CD4-positive, alpha-beta T cell treated with Interferon alpha-2 for 1 hour (primary cell): Measurements from ENCODE around the gene PSMD10.

Experiments used
- DNase-seq, 2 donors: peaks; one replicate each; pipeline ENCODE4 v3.0.0-alpha.2; 2020 to 2022

The PSMD10 gene

GRCh38 chrX:108091264-108091877 lies at the start of gene PSMD10, which contains the start of gene ATG4A:
Gene PSMD10, minus strand, starts transcription at chrX:108091542. Its CDS starts 22 bp downstream, at chrX:108091520.
Gene ATG4A, plus strand, starts transcription at chrX:108091778. Its CDS starts 49 bp downstream, at chrX:108091827.
- DNase-seq = peak; percentile 90 to 93

DNA sequence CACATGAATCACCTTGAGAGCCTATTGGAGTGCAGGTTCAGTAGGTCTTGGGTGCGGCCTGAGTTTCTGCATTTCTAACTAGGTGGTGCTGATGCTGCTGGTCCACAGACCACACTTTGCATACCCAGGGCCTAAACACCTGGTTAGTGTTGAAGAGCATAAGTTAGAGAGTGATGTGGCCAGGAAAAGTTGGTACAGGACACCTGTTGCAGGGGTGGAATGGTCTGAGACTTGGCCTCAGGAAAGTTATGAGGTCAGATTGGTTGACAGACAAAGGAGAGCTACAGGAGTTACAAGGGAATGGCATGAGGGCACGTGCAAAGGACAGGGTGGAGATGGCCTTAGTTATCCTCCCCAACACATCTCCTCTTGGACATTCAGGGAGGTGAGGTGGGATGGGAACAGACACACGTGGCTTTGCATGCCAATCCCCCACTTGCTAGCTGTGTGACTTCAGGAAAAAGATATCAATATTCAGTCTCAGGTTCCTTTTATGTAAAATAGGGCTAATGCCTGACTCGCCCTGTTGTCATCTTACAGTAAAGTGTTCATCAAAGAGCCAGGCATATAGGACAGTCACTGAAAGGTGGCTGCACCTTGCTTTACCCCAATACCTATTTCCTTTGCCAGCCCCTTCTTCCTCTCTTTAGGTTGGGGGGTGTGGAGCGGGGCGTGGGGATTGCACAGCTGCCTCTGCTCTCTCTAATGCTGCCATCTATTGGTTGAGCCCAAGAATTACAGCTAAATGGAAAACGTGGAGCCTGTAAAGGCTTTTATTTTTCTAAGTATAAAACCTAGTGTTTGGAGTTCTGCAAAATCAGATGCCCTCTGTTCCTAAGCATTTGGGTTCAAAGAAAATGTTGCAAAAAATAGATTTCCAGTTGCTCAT lies 47.7 kb upstream of the PSMD10 start:
- peak in 1 of 2 donors; percentile 13 for DNase-seq

DNA sequence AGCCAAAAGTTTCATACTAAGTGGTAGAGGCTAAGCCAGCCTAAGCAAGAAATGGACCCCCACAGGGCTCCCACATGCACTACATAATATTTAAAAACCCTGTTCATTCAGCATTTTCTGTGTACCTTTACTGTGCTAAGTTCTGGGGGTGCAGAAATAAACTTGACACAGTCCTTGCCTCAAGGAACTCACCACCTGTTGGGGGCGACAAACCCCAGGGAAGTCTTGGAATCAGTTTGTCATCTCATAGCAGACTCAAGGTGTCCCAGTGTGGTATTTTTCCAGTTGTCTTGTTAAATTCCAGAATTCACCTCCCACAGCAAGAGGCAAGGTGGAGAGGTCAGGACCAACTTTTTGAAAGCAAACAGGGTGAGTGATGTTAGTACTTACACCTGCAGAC lies 43.4 kb upstream of the PSMD10 start:
- no peak for DNase-seq

- no peak for DNase-seq
Measured at GRCh38 chrX:108132876-108133275, 41.5 kb upstream of the PSMD10 start.

DNA sequence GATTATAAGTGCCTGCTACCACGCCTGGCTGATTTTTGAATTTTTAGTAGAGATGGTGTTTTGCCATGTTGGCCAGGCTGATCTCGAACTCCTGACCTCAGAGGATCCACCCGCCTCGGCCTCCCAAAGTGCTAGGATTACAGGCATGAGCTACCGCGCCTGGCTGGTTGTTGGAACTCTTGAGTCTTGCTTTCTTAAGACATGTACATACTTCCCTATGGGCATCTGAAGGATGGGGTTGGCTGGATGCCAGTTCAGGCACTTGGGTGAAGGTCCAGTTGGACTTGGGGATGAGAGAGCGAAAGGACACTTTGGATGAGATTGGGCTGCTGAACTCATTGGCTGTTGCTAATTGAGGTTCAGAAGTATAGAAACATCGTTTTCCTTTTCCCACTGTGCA lies 40.7 kb upstream of the PSMD10 start:
- DNase-seq = no peak

- no peak for DNase-seq
Measured at GRCh38 chrX:108131471-108131870, 40.1 kb upstream of the PSMD10 start.

DNA sequence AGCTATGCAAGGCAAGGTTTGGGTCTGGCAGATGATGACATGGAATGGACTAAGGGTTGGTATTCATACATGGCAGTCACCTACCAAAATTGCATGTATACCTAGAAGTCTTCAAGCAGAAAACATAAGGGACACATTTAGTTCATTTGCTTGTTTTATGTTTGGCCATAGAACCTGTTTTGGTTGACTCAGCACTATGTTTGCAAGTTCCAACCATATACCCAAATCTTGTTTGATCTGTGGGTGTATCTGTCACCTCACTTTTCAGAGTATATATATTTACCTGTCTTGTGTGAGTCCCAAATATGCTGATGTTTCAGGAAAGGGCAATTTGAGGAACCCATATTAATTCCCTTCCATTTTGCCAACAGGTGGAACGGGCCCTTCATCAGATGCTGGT lies 39.5 kb upstream of the PSMD10 start:
- DNase-seq = no peak

DNA sequence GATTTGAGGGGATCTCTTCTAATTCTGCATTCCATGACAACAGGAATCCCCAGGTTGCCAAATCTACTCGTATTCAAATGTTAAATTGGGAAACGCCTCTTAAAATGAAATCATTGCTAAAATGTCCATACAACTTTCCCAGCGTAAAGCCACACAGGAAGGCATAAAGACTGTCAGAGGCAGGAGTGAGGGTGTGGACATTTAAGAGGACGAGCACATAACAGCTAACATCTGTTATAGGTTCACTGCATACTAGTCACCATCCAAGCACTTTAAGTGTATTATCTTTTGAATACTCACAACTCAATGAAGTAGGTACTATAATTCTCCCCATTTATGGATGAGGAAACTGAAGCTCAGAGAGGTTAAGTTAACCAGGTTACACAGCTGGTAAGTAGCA lies 35.8 kb upstream of the PSMD10 start:
- DNase-seq = no peak

GRCh38 chrX:108126661-108127060 lies 35.3 kb upstream of the PSMD10 start:
- DNase-seq = no peak

GRCh38 chrX:108123591-108124366 lies 32.4 kb upstream of the PSMD10 start:
- no peak for DNase-seq

GRCh38 chrX:108122748-108123147 lies 31.4 kb upstream of the PSMD10 start:
- no peak for DNase-seq

DNA sequence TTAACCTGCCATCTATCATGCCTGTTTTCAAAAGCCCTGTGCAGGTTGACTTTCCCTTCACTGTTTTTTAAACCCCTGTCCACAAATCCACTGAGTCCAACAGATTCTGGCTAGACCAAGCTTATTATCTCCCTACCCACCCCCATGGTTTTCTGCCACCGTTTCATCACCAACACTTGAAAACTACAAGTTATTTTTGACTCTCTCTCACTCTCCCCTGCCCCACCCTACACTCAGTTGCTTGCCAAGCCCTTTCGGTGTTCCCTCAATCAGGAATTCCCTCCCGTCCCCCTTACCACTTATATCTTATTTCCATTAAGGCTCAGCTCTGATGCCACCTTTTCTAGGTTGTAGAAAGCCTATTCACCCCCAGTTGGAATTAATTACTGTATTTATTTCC lies 29.9 kb upstream of the PSMD10 start:
- DNase-seq = no peak

GRCh38 chrX:108117988-108118387 lies 26.6 kb upstream of the PSMD10 start:
- DNase-seq = no peak

GRCh38 chrX:108114541-108114940 lies 23.2 kb upstream of the PSMD10 start:
- DNase-seq = no peak

DNA sequence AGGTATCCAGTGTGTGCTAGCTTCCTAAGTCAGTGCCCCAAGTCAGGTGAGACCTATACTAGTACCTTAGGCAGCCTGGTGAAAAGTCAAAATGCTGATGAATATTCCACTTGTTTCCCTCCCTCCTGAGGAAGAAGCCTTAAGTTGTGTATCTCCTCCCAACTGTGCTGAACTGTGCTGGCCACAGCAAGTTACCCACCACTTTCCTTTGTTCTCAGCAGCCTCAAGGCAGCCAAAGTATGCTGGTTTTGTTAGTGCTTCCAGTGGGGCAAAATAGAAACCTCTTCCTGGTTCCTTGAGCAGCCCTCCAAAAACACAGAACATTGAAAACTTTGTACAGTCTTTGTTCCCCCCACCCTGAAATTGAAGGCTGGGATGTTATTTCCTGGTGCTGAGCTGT lies 14.1 kb upstream of the PSMD10 start:
- DNase-seq = no peak

- no peak for DNase-seq
Measured at GRCh38 chrX:108097380-108097779, 6.0 kb upstream of the PSMD10 start.

GRCh38 chrX:108091878-108092291 lies 543 bp upstream of the PSMD10 start:
- DNase-seq = no peak

DNA sequence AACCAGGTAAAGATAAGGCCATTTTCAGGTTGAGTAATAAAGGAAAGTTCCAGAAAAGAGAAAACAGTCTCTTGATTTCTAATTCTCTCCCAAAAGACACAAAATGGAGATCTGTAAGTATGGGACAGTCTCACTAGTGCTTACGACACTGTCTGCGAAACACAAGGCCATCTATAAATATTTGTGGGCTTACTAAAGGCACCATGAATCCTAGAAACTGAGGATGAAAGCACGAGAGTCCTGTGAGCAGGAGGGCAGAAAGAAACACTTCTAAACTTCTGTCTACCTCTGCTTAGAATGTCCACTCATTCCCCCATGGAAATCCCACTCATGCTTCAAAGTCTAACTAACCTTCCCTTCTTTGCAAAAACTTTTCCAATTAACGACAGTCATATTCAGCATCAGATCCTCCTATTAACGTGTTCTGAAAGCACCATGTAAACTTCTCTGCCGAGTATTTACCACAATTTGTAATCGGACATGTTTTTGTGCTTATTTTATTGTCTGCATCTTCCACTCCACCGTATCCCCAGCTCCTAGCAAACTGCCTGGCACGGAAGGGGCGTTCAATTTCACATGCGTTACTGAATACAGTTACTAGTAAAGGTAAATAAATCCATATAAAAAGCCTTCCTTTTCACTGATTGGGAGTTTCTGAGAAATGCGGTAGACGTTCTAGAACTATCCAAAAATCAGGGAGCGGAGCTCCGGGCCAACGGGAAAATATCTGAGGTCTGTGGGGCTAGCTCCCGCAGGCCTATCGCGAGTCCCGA lies 665 bp downstream of the PSMD10 start:
- DNase-seq = no peak

- no peak for DNase-seq
Measured at GRCh38 chrX:108088511-108088910, 2.8 kb downstream of the PSMD10 start.

- DNase-seq = no peak
Measured at GRCh38 chrX:108087792-108088191, 3.5 kb downstream of the PSMD10 start.

- no peak for DNase-seq
Measured at GRCh38 chrX:108081110-108081509, 10.2 kb downstream of the PSMD10 start.

DNA sequence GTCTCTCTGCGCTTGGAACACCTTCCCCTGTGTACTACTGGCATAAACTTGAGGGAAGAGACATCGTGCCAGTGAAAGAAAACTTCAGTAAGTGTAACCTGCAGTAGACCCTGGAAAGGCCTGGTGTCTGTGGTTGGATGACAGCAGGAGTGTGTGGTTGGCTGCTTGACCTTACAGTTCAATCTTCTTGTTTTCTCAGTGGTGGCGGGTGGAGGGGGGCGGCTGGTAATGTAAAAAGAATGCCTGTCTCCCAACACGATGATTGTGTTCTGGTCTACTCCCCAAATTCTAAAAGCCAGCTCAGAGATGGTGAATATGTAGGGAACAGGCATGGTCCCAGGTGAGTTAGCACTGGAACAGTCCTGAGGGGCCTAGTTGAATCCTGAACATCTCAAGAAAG lies 18.6 kb downstream of the PSMD10 start:
- DNase-seq = no peak

GRCh38 chrX:108071578-108071977 lies 19.8 kb downstream of the PSMD10 start:
- no peak for DNase-seq
